HCT116 (cell line): Measurements from ENCODE around the gene CNTNAP2.

Experiments
- ATF3 ChIP-seq: IDR thresholded peaks from 2 replicates; pipeline ENCODE4 v1.6.1; 2012
- CEBPB ChIP-seq: IDR thresholded peaks from 2 replicates; pipeline ENCODE4 v1.6.1; 2012; ENCODE audit warnings: low read depth
- CTCF ChIP-seq, 3 experiments: fragments of 200-600 bp in 1 of 3; sonication (generic) in 1 of 3; IDR thresholded peaks in 2 of 3; conservative IDR thresholded peaks in 1 of 3; 2 replicates each; pipeline ENCODE4 v1.5.1; 2012 to 2017; ENCODE audit warnings: low read depth in 2 of 3, low read length in 2 of 3, antibody characterized with exemption in 1 of 3, borderline replicate concordance in 1 of 3, control low read depth in 1 of 3, mild to moderate bottlenecking in 1 of 3, mixed read lengths in 1 of 3, mixed run types in 1 of 3, moderate library complexity in 1 of 3; ENCODE audit not compliant: insufficient read depth in 1 of 3
- ELF1 ChIP-seq: IDR thresholded peaks from 2 replicates; pipeline ENCODE4 v1.6.1; 2012; ENCODE audit warnings: low read depth, borderline replicate concordance
- EZH2 ChIP-seq: fragments of 200-600 bp; sonication (generic); IDR thresholded peaks from 2 replicates; pipeline ENCODE4 v1.6.1; 2017; ENCODE audit warnings: antibody characterized with exemption, mixed run types
- JUND ChIP-seq: IDR thresholded peaks from 2 replicates; pipeline ENCODE4 v1.6.1; 2012
- POLR2A ChIP-seq: IDR thresholded peaks from 2 replicates; pipeline ENCODE4 v1.7.0; 2011; ENCODE audit warnings: borderline replicate concordance; ENCODE audit not compliant: insufficient read depth, insufficient read length; ENCODE audit errors: extremely low read depth
- POLR2AphosphoS5 ChIP-seq: IDR thresholded peaks from 2 replicates; pipeline ENCODE4 v1.6.1; 2011; ENCODE audit warnings: mild to moderate bottlenecking, low read depth, low read length, moderate library complexity
- REST ChIP-seq: IDR thresholded peaks from 2 replicates; pipeline ENCODE4 v1.6.1; 2012; ENCODE audit warnings: low read depth
- SRF ChIP-seq: IDR thresholded peaks from 2 replicates; pipeline ENCODE4 v1.6.1; 2012; ENCODE audit warnings: low read depth
- ZNF274 ChIP-seq: fragments of 200-500 bp; sonication (Bioruptor generic); IDR thresholded peaks from 2 replicates; pipeline ENCODE4 v1.6.1; 2014; ENCODE audit warnings: mild to moderate bottlenecking, low read depth, low read length, inconsistent platforms
- TF ChIP-seq, protein P1 (sequence below): IDR thresholded peaks from 2 replicates; pipeline ENCODE4 v1.6.1; 2012

DNA sequence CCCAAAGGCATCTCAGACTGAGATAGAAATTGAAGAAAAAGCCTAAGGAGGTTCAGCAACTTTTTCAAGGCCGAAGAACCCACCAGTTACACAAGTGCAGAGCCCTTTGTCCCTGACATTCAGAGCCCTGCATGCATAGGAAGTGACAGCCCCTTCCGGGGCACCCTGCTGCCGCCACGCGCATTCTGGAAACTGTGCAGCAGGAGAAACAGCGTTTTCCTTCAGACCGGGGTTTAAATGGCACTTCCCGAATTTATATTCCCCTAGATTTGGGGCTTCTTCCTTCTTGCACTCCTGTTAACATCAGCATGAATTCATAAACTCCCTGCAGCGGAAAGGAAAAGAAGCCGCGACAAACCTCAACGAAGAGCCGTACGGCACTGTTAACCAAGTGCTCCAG is 2283.5 kb downstream of the CNTNAP2 start:
- no peak for TF ChIP-seq CTCF (IDR thresholded peaks at IDR 0.05 in 2 of 3, conservative IDR thresholded peaks at IDR 0.05 in 1 of 3; ENCODE audit: borderline replicate concordance in 1 of 3, insufficient read depth in 1 of 3, low read depth in 2 of 3, low read length in 2 of 3)
- TF ChIP-seq CEBPB, result no peak
- TF ChIP-seq EZH2, result no peak
- TF ChIP-seq ELF1, result no peak
- TF ChIP-seq SRF, result no peak
- TF ChIP-seq POLR2A, result no peak
- no peak for TF ChIP-seq ZNF274
- TF ChIP-seq POLR2AphosphoS5, result no peak
- TF ChIP-seq, protein P1, sequence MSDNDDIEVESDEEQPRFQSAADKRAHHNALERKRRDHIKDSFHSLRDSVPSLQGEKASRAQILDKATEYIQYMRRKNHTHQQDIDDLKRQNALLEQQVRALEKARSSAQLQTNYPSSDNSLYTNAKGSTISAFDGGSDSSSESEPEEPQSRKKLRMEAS, result no peak
- TF ChIP-seq ATF3, result no peak
- TF ChIP-seq REST, result no peak
- no peak for TF ChIP-seq JUND
